ENCODE measurements around the gene MGAT5B. TPM values are rescaled to one million over a fixed set of nuclear protein-coding genes. Genes with fewer than 3 reads are reported as not detected.

MGAT5B gene
- total and polyA plus RNA-seq, 10 of the 15 experiments (the other 5 are each of a cell fraction or from before 2014, with no cell fraction given), result 0.13 TPM; not detected in 9

GRCh38 chr17:76946111-76946771 is 78.0 kb downstream of the MGAT5B start:
- Histone ChIP-seq H2AFZ (ENCODE audit: control insufficient read depth, low read depth, low read length) (no peak overlapping the region), H3K4me3 (no peak overlapping the region), H3K36me3 (ENCODE audit: control insufficient read depth in 2 of 2, insufficient read depth in 2 of 2, low read length in 1 of 2) (no peaks in the 10 kb centered on the region), H3K27me3 (replicated peaks in 1 of 2; ENCODE audit: control insufficient read depth in 2 of 2, insufficient read depth in 2 of 2, low read length in 1 of 2) (no peaks in the 10 kb centered on the region; a peak in 2 of 4 replicates), H3K27ac (ENCODE audit: control insufficient read depth, insufficient read depth) (no peak overlapping the region), H3K9me3 (replicated peaks; ENCODE audit: control insufficient read depth, insufficient read depth, low read length) (no peaks in the 10 kb centered on the region), H4K20me1 (ENCODE audit: control insufficient read depth, insufficient read depth) (no peaks in the 10 kb centered on the region), H3K9ac (ENCODE audit: control insufficient read depth, insufficient read depth, low read length) (no peak overlapping the region), H3K4me1 (ENCODE audit: control insufficient read depth, insufficient read depth, low read length) (no peaks in the 10 kb centered on the region), H3K79me2 (ENCODE audit: control insufficient read depth, insufficient read depth, low read length) (no peaks in the 10 kb centered on the region), H3K4me2 (ENCODE audit: control insufficient read depth, insufficient read depth) (no peak overlapping the region)
- FAIRE-seq, result no peak
- DNase-seq (ENCODE audit: low read depth, low spot score), result no peak
- TF ChIP-seq RUNX3 (IDR thresholded peaks at IDR 0.05; ENCODE audit: low read length) (no peak), EZH2 (IDR thresholded peaks at IDR 0.05; ENCODE audit: borderline replicate concordance, control insufficient read depth, low read depth, low read length) (no peak), MLLT1 (IDR thresholded peaks at IDR 0.05) (no peak), ZBTB4 (CRISPR knock-in tag; IDR thresholded peaks at IDR 0.05) (no peak), NBN (IDR thresholded peaks at IDR 0.05) (no peak), MYC (IDR thresholded peaks at IDR 0.05; ENCODE audit: insufficient read depth, insufficient read length, insufficient replicate concordance, low read length, severe bottlenecking) (no peak), E2F4 (IDR thresholded peaks at IDR 0.05; ENCODE audit: low read depth, low read length) (no peak)
- SMC1A ChIA-PET (ENCODE audit: uncharacterized antibody, unreplicated experiment), result no interaction called here
- CTCF ChIA-PET, result no interaction called here
- WGBS (ENCODE audit: insufficient coverage, insufficient replicate concordance, low lambda C conversion rate, missing lambda C conversion rate), result 34% methylated on average over 15 of the region's 18 CpGs
- in situ Hi-C loops (cut with MboI), result no loop called here
- POLR2A ChIA-PET, result interaction anchor here (0.6 kb wide), 1 partner anchor 11 kb away, joined by 3 read pairs; no protein-coding TSS in a partner anchor
- intact Hi-C loops (cut with micrococcal nuclease; ENCODE audit: unreplicated experiment), result no loop called here
- BruUV-seq (replicated peaks), result no TSS peak
- no peak for ATAC-seq
- RAD21 ChIA-PET (ENCODE audit: unreplicated experiment), result no interaction called here
